ENCODE results near the gene BCL2L11.

Gene BCL2L11

GRCh38 chr2:111145103-111145760, 24.5 kb downstream of the BCL2L11 start:
- no peak for DNase-seq

- no peak for DNase-seq
Observed at GRCh38 chr2:111145951-111146350, 25.2 kb downstream of the BCL2L11 start.

- DNase-seq: no peak
Observed at GRCh38 chr2:111148225-111148873, 27.6 kb downstream of the BCL2L11 start.

- DNase-seq: no peak
Observed at GRCh38 chr2:111148925-111149324, 28.2 kb downstream of the BCL2L11 start.

- no peak for DNase-seq
Observed at GRCh38 chr2:111149882-111150455, 29.3 kb downstream of the BCL2L11 start.

- DNase-seq: no peak
Observed at GRCh38 chr2:111154758-111155157, 34.0 kb downstream of the BCL2L11 start.

- no peak for DNase-seq
Observed at GRCh38 chr2:111155610-111156009, 34.9 kb downstream of the BCL2L11 start.

- DNase-seq: no peak
Observed at GRCh38 chr2:111156529-111156928, 35.8 kb downstream of the BCL2L11 start.

- no peak for DNase-seq
Observed at GRCh38 chr2:111157071-111157661, 36.5 kb downstream of the BCL2L11 start.

- DNase-seq: no peak
Observed at GRCh38 chr2:111157798-111158197, 37.1 kb downstream of the BCL2L11 start.

- no peak for DNase-seq
Observed at GRCh38 chr2:111159641-111160040, 38.9 kb downstream of the BCL2L11 start.

- no peak for DNase-seq
Observed at GRCh38 chr2:111160758-111161157, 40.0 kb downstream of the BCL2L11 start.

GRCh38 chr2:111161971-111162370, 41.3 kb downstream of the BCL2L11 start:
- no peak for DNase-seq

GRCh38 chr2:111162718-111163331, 42.1 kb downstream of the BCL2L11 start:
- DNase-seq: no peak

GRCh38 chr2:111164078-111164477, 43.4 kb downstream of the BCL2L11 start:
- DNase-seq: no peak

GRCh38 chr2:111165084-111165483, 44.4 kb downstream of the BCL2L11 start:
- DNase-seq: no peak

- no peak for DNase-seq
Observed at GRCh38 chr2:111166115-111166514, 45.4 kb downstream of the BCL2L11 start.

GRCh38 chr2:111167076-111167862, 46.6 kb downstream of the BCL2L11 start:
- no peak for DNase-seq

- DNase-seq: no peak
Observed at GRCh38 chr2:111167863-111168162, 47.1 kb downstream of the BCL2L11 start.

GRCh38 chr2:111168528-111169239, 48.0 kb downstream of the BCL2L11 start:
- peak; percentile 55 for DNase-seq

- DNase-seq: no peak
Observed at GRCh38 chr2:111169268-111169667, 48.6 kb downstream of the BCL2L11 start.

- DNase-seq: no peak
Observed at GRCh38 chr2:111169924-111170323, 49.2 kb downstream of the BCL2L11 start.
